Heart left ventricle (tissue), 13 donors: ENCODE data around the gene TMEM92.

Experiments used
- CTCF ChIP-seq, 12 donors: fragments of 200-600 bp; sonication (generic) in 4 of 12; IDR thresholded peaks; one replicate each; pipeline versions ENCODE4 v1.5.0 to v1.8.0; 2018 to 2022; ENCODE audit warnings: antibody characterized with exemption in 12 of 12, mild to moderate bottlenecking in 5 of 12
- POLR2A ChIP-seq, 2 donors: fragments of 450-650 bp; IDR thresholded peaks; one replicate each; pipeline ENCODE4 v1.6.1; 2017; ENCODE audit warnings: antibody characterized with exemption in 2 of 2, mild to moderate bottlenecking in 2 of 2, moderate library complexity in 2 of 2
- donor health status: ischemic (EF 13 %, LVEDD 7.1; RV severe dilation, severe dysfunction).
- donor health status: DM: no; HTN: yes; CAD: no.
- donor health status: DM: no; HTN: no; CAD: no.
- donor health status: ischemic (EF 25% LVEDD 6.9; RV normal size, moderate dysfunction).
- donor health status: ischemic (EF 25% LVEDD 5.7; RV mildly dilated, moderate dysfunction).
- donor health status: ischemic (EF 35%, LVEDD 5.7; RV mildly dilated, moderate dysfunction).
- donor health status: nonischemic (EF 11% LVEDD 7.7; RV severe dilation, severe dysfunction).
- donor health status: DM: yes; HTN: yes; CAD: no.
- donor health status: PGD.
- donor health status: ischemic (EF 29% LVEDD 5.4; RV normal size, mild dysfunction).
- donor health status: nonischemic (EF 23%, LVEDD 6.1; RV moderate dilation, normal function).

- no peak for TF ChIP-seq CTCF (IDR thresholded peaks at IDR 0.05)
- TF ChIP-seq POLR2A (IDR thresholded peaks at IDR 0.05) = no peak
These were observed 51.6 kb downstream of the TMEM92 start for GRCh38 chr17:50325906-50326305.
